ENCODE data around the gene SLC22A1. TPM values are rescaled to one million over a fixed set of nuclear protein-coding genes. Genes with fewer than 3 reads are reported as not detected.
"Not testable (repeated sequence)": the region's sequence is repeated elsewhere in the genome, so short reads cannot be mapped to it uniquely, and the experiment has no call there.

SLC22A1 gene
- polyA plus RNA-seq, 1 donor from 2014 or later, result 0.71 TPM

DNA sequence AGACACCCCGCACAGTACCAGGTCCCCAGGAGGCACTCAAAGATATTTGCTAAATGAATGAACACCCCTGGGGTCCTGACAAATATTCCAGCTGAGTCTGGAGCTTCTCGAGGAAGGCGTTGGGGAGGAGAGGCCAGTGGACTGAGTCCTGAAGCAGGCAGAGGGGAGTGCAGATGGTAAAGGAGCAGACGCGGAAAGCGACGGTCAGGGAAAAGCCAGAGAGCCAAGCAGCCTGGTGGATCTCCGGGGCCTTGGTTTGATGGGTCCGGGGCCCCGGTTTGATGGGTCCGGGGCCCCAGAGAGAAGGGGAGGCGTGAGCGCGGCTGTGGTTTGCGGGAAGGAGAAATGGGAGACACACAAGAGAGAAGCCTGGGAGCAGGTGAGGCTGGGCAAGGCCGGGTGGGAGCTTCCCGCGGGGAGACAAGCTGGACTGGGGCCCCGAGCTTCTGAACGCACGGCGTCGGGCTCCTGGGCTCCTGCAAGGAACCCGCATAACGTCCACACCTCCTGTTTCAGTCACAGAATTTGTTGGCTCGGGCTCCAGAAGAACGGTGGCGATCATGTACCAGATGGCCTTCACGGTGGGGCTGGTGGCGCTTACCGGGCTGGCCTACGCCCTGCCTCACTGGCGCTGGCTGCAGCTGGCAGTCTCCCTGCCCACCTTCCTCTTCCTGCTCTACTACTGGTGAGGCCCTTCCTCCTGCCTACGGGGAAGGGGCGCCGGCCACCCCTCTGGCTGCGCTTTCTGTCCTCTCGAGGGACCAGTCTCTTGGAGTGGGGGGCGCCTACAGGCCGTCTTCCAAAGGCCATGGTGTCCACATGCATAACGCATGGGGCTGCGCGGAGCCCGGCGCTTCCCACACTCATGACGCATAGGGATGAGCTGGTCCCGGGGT lies 12.1 kb downstream of the SLC22A1 start:
- TF ChIP-seq TAF1 (IDR thresholded peaks at IDR 0.05; ENCODE audit: low read depth), result no peak
- TF ChIP-seq, protein P1, sequence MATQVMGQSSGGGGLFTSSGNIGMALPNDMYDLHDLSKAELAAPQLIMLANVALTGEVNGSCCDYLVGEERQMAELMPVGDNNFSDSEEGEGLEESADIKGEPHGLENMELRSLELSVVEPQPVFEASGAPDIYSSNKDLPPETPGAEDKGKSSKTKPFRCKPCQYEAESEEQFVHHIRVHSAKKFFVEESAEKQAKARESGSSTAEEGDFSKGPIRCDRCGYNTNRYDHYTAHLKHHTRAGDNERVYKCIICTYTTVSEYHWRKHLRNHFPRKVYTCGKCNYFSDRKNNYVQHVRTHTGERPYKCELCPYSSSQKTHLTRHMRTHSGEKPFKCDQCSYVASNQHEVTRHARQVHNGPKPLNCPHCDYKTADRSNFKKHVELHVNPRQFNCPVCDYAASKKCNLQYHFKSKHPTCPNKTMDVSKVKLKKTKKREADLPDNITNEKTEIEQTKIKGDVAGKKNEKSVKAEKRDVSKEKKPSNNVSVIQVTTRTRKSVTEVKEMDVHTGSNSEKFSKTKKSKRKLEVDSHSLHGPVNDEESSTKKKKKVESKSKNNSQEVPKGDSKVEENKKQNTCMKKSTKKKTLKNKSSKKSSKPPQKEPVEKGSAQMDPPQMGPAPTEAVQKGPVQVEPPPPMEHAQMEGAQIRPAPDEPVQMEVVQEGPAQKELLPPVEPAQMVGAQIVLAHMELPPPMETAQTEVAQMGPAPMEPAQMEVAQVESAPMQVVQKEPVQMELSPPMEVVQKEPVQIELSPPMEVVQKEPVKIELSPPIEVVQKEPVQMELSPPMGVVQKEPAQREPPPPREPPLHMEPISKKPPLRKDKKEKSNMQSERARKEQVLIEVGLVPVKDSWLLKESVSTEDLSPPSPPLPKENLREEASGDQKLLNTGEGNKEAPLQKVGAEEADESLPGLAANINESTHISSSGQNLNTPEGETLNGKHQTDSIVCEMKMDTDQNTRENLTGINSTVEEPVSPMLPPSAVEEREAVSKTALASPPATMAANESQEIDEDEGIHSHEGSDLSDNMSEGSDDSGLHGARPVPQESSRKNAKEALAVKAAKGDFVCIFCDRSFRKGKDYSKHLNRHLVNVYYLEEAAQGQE (IDR thresholded peaks at IDR 0.05; ENCODE audit: borderline replicate concordance), result no peak
- no peak for TF ChIP-seq MXI1 (conservative IDR thresholded peaks at IDR 0.05; ENCODE audit: poor library complexity, severe bottlenecking)
- TF ChIP-seq POLR2AphosphoS5 (IDR thresholded peaks at IDR 0.05), result no peak
- TF ChIP-seq, protein P2, sequence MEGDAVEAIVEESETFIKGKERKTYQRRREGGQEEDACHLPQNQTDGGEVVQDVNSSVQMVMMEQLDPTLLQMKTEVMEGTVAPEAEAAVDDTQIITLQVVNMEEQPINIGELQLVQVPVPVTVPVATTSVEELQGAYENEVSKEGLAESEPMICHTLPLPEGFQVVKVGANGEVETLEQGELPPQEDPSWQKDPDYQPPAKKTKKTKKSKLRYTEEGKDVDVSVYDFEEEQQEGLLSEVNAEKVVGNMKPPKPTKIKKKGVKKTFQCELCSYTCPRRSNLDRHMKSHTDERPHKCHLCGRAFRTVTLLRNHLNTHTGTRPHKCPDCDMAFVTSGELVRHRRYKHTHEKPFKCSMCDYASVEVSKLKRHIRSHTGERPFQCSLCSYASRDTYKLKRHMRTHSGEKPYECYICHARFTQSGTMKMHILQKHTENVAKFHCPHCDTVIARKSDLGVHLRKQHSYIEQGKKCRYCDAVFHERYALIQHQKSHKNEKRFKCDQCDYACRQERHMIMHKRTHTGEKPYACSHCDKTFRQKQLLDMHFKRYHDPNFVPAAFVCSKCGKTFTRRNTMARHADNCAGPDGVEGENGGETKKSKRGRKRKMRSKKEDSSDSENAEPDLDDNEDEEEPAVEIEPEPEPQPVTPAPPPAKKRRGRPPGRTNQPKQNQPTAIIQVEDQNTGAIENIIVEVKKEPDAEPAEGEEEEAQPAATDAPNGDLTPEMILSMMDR (IDR thresholded peaks at IDR 0.05; ENCODE audit: poor library complexity, severe bottlenecking), result no peak
- no peak for TF ChIP-seq RAD21 (conservative IDR thresholded peaks at IDR 0.05)
- TF ChIP-seq SMC3 (conservative IDR thresholded peaks at IDR 0.05; ENCODE audit: poor library complexity), result no peak
- no peak for TF ChIP-seq EZH2 (IDR thresholded peaks at IDR 0.05; ENCODE audit: borderline replicate concordance, insufficient read depth, low read length, poor library complexity, severe bottlenecking)
- no peak for TF ChIP-seq EP300 (conservative IDR thresholded peaks at IDR 0.05; ENCODE audit: poor library complexity, severe bottlenecking)
- Histone ChIP-seq H3K9me2 (ENCODE audit: insufficient read depth, low read length) (no peaks in the 10 kb centered on the region), H3K4me3 (ENCODE audit: low read length) (no peak overlapping the region), H3F3A (ENCODE audit: insufficient read depth, low read length, poor library complexity, severe bottlenecking) (no peaks in the 10 kb centered on the region), H3K36me3 (ENCODE audit: insufficient read depth, low read length) (no peaks in the 10 kb centered on the region), H3K79me2 (replicated peaks; ENCODE audit: insufficient read depth, low read length) (no peaks in the 10 kb centered on the region), H4K20me1 (ENCODE audit: insufficient read depth) (no peaks in the 10 kb centered on the region), H3K27me3 (ENCODE audit: insufficient read depth, low read depth, low read length) (no peaks in the 10 kb centered on the region), H3K4me2 (ENCODE audit: low read length) (no peak overlapping the region), H2AFZ (ENCODE audit: low read depth, low read length) (no peak overlapping the region), H3K27ac (ENCODE audit: low read length) (no peak overlapping the region), H3K9ac (ENCODE audit: low read length) (no peak overlapping the region), H3K9me3 (ENCODE audit: low read length) (no peaks in the 10 kb centered on the region)

- not testable (repeated sequence) for H3K27ac ChIP-seq (ENCODE audit: low read length); H4K20me1 ChIP-seq (ENCODE audit: insufficient read depth); H3K36me3 ChIP-seq (ENCODE audit: insufficient read depth, low read length)
These were observed 12.7 kb downstream of the SLC22A1 start for GRCh38 chr6:160134337-160134751.

More at GRCh38 chr6:160134337-160134751, 12.7 kb downstream of the SLC22A1 start:
- not testable (repeated sequence) for H3K27me3 ChIP-seq (ENCODE audit: insufficient read depth, low read depth, low read length); H3K9ac ChIP-seq (ENCODE audit: low read length); H3K4me2 ChIP-seq (ENCODE audit: low read length); H2AFZ ChIP-seq (ENCODE audit: low read depth, low read length); H3K4me3 ChIP-seq (ENCODE audit: low read length); H3K79me2 ChIP-seq (replicated peaks; ENCODE audit: insufficient read depth, low read length); H3K9me3 ChIP-seq (ENCODE audit: low read length); H3F3A ChIP-seq (ENCODE audit: insufficient read depth, low read length, poor library complexity, severe bottlenecking); H3K9me2 ChIP-seq (ENCODE audit: insufficient read depth, low read length)
